GM21526 (cell line): ENCODE measurements around the gene CCDC12.

Experiments
- ATAC-seq: cut with Tn5 transposase; IDR thresholded peaks from one replicate; pipeline ENCODE4 v1.9.1; 2021; ENCODE audit warnings: moderate library complexity; ENCODE audit not compliant: unreplicated experiment, low FRiP score

Gene CCDC12

GRCh38 chr3:46976326-46977190 lies at the start of gene CCDC12:
Gene CCDC12, minus strand, starts transcription at chr3:46976745. Its CDS starts 13 bp downstream, at chr3:46976732.
- peak; percentile 53 for ATAC-seq

- ATAC-seq = no peak
Observed at GRCh38 chr3:47024932-47025331, 48.4 kb upstream of the CCDC12 start.

GRCh38 chr3:47022641-47023071 lies 46.1 kb upstream of the CCDC12 start:
- no peak for ATAC-seq

- ATAC-seq = no peak
Observed at GRCh38 chr3:47020311-47020710, 43.8 kb upstream of the CCDC12 start.

DNA sequence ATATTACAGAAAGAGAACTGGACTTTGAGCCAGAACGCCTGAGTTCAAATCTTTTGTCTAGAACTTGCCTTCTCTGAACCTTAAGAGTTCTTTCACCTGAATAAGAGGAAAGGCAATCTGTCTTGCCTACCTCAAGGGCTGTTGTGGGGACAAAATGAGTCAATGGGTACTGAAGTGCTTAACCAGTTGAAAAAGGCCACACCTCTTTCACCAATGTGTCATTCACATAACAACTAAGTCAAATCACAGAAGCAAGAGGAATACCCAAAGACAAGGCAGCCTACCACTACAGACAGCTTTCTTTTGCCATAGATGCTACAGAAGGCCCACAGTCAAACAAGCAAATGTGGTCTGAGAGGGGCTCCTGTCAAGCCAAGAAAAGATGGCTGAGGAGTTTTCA lies 42.7 kb upstream of the CCDC12 start:
- no peak for ATAC-seq

- no peak for ATAC-seq
Observed at GRCh38 chr3:47018269-47018611, 41.7 kb upstream of the CCDC12 start.

DNA sequence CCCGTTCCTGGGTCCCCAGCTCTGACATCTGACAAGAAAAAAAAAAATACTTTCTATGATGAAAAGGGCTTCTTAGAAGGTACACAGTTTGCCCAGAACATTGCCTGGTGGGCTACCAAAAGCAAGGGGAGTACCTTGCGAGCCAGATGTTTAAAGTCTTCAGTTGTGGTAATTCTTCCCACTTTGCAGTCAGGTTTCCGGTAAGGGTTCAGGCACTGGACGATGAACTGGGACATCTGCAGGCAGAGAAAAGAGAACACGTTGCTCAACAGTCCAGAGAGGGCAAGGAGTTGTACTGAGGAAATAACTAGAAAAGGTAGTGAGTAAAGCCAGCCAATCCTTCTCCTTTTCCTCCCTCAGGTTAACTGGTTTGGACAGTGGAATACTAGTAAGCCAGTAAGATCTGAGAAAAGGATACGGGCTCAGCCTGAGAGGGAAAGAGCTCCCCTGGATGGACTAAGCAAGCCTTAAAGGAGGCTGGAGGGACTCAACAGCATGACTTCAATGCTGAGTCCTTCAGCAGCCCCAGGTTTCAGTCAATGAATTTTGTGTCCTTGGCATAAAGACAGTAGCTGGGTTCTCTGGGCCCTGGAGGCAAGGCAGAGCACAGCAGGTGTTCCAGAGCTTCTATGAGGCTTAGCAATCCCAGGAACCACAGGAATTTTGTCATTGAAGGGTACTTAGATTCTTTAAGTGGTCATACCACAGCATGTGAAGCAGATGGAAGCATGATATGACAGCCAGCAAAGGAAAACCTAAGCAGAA lies 41.1 kb upstream of the CCDC12 start:
- no peak for ATAC-seq

GRCh38 chr3:47016934-47017435 lies 40.4 kb upstream of the CCDC12 start:
- no peak for ATAC-seq

- no peak for ATAC-seq
Observed at GRCh38 chr3:47016086-47016933, 39.8 kb upstream of the CCDC12 start.

GRCh38 chr3:47015151-47015550 lies 38.6 kb upstream of the CCDC12 start:
- no peak for ATAC-seq

DNA sequence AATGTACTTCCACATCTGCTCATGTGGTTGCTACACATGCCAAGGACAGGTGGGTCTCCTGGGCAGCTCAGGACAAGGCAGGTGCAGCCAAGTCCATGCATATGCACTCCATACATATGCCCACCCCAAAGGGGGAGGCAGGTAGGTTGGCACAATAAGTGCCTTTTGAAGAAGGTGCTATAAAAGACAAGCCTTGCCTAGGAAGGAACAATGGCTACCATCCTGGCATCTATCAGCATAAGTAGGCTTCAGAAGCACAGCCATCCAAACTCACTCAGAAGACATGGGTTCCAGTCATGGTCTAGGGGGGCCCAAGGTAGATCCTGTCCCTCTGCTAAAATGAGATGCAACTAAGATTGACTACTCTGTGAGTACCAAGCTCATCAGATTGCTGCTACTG lies 37.5 kb upstream of the CCDC12 start:
- no peak for ATAC-seq

DNA sequence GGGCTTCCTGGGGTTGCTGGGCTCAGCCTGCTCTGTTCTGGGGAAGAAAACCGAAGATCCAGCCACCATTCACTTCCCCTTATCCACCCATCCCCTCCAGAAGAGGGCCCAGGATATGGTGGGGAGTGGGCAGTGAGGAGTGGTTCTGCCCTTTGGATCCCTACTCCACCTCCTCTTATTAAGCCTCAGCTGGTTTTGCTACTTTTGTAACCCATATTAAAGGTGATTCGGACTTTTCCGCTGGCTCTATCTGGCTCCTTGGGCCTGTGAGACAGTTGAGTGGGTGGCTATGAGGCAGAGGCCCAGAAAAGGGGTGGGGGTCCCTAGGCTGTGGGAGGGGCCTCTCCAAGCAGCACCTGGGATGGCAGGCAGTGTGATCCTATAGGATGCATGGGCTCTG lies 36.7 kb upstream of the CCDC12 start:
- ATAC-seq = no peak

GRCh38 chr3:47012342-47013230 lies 36.0 kb upstream of the CCDC12 start:
- ATAC-seq = no peak

GRCh38 chr3:47011371-47011770 lies 34.8 kb upstream of the CCDC12 start:
- ATAC-seq = no peak

DNA sequence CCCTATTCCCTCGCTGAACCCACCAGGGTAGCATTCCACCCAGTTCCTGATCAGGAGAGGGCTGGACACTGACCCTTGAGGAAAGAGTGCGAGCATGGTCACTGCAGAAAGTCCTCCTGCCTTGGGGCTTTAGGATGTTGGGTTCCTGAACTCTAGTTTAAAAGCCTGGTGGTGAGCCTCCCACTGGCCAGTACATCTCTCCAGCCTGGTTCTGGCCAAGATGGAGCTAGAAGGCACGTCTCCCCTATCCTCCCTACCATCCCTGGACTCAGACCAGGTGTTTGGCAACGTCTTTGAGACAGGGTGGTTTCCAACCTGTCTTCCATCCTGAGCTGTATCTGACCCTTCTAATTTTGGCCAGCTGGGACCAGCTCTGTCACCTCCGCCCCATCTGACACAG lies 34.4 kb upstream of the CCDC12 start:
- ATAC-seq = no peak

GRCh38 chr3:47010111-47010712 lies 33.7 kb upstream of the CCDC12 start:
- ATAC-seq = no peak

- no peak for ATAC-seq
Observed at GRCh38 chr3:47009225-47010110, 32.9 kb upstream of the CCDC12 start.

- no peak for ATAC-seq
Observed at GRCh38 chr3:47008851-47009224, 32.3 kb upstream of the CCDC12 start.
